Caco-2 (cell line): ENCODE data around the gene IKBKE. TPM values are rescaled to one million over a fixed set of nuclear protein-coding genes. Genes with fewer than 3 reads are reported as not detected.

ENCODE experiments used
- BruUV-seq: library from RNA; stranded (reverse); fragments of 400-500 nt; replicated peaks from 2 replicates; lab custom pipeline; 2021; lab: Mats Ljungman, UMichigan
- CTCF ChIA-PET: fragments of 300-600 bp; sonication (Branson Sonifier 250); formaldehyde crosslinking; loops from one replicate; lab custom pipeline; 2022; ENCODE audit warnings: antibody characterized with exemption; lab: Charles Lee
- POLR2A ChIA-PET: fragments of 300-600 bp; sonication (Branson Sonifier 250); formaldehyde crosslinking; loops from one replicate; lab custom pipeline; 2022; ENCODE audit warnings: antibody characterized with exemption; lab: Charles Lee
- DNase-seq, 2 experiments: peaks; one replicate each; pipeline versions ENCODE4 v3.0.0 to v3.0.0-alpha.2; 2020 to 2022
- H3K27me3 ChIP-seq: replicated peaks from 2 replicates; pipeline ENCODE4 v1.6.0; 2011; ENCODE audit warnings: low read length; ENCODE audit not compliant: control insufficient read depth, insufficient read depth
- H3K36me3 ChIP-seq: 2 replicates; pipeline ENCODE4 v1.5.1; 2011; ENCODE audit warnings: low read length; ENCODE audit not compliant: control insufficient read depth, insufficient read depth
- H3K4me1 ChIP-seq: fragments of 250-450 bp; sonication (Bioruptor Pico); 2 replicates; pipeline ENCODE4 v1.5.1; 2020; ENCODE audit warnings: mild to moderate bottlenecking
- H3K4me3 ChIP-seq: 2 replicates; pipeline ENCODE4 v1.5.1; 2011; ENCODE audit warnings: low read depth, mild to moderate bottlenecking, control low read depth, low read length
- H3K9me3 ChIP-seq: fragments of 250-450 bp; sonication (Bioruptor Pico); 2 replicates; pipeline ENCODE4 v1.5.1; 2020; ENCODE audit warnings: mild to moderate bottlenecking, moderate library complexity
- H3K27ac Mint-ChIP-seq: one replicate; pipeline ENCODE4 v1.8.0; 2022; ENCODE audit warnings: mixed read lengths; ENCODE audit not compliant: unreplicated experiment
- H3K27me3 Mint-ChIP-seq: one replicate; pipeline ENCODE4 v1.8.0; 2022; ENCODE audit warnings: mixed read lengths; ENCODE audit not compliant: insufficient read depth, unreplicated experiment
- H3K36me3 Mint-ChIP-seq: one replicate; pipeline ENCODE4 v1.8.0; 2022; ENCODE audit warnings: mild to moderate bottlenecking, mixed read lengths; ENCODE audit not compliant: insufficient read depth, unreplicated experiment
- H3K4me1 Mint-ChIP-seq: one replicate; pipeline ENCODE4 v1.8.0; 2022; ENCODE audit warnings: low read depth, mixed read lengths; ENCODE audit not compliant: unreplicated experiment
- H3K4me3 Mint-ChIP-seq: one replicate; pipeline ENCODE4 v1.8.0; 2022; ENCODE audit warnings: mild to moderate bottlenecking, moderate library complexity, mixed read lengths; ENCODE audit not compliant: unreplicated experiment
- H3K9me3 Mint-ChIP-seq: one replicate; pipeline ENCODE4 v1.8.0; 2022; ENCODE audit warnings: mixed read lengths; ENCODE audit not compliant: unreplicated experiment
- CTCF ChIP-seq, 2 experiments: fragments of 200-600 bp in 1 of 2; IDR thresholded peaks; 1 replicate in 1 of 2; 2 replicates in 1 of 2; pipeline versions ENCODE4 v1.5.1 to v1.8.0; 2011 to 2022; ENCODE audit warnings: antibody characterized with exemption in 1 of 2, control low read depth in 1 of 2, inconsistent platforms in 1 of 2, low read depth in 1 of 2, low read length in 1 of 2, mild to moderate bottlenecking in 1 of 2, moderate library complexity in 1 of 2; ENCODE audit not compliant: insufficient read depth in 1 of 2, severe bottlenecking in 1 of 2, unreplicated experiment in 1 of 2
- intact Hi-C: fragments of 100-400 bp; cut with micrococcal nuclease; formaldehyde crosslinking; loops from one replicate; pipeline ENCODE4 v1.10.0; 2022; ENCODE audit not compliant: unreplicated experiment
- total RNA-seq: library from RNA; stranded (reverse); gene quantifications from 2 replicates; pipeline ENCODE4 v1.2.3, GENCODE V29; 2022

Gene IKBKE
- total RNA-seq, 1 experiment from 2014 or later, result 9.0 TPM

GRCh38 chr1:206476591-206476990 is 6.3 kb downstream of the IKBKE start:
- Mint-ChIP-seq H3K9me3 (no peaks in the 10 kb centered on the region), H3K27ac (no peak overlapping the region), H3K27me3 (no peaks in the 10 kb centered on the region), H3K4me1 (no peaks in the 10 kb centered on the region), H3K4me3 (no peak overlapping the region), H3K36me3 (peaks cover 11% of the 10 kb centered on the region)
- Histone ChIP-seq H3K36me3 (no peaks in the 10 kb centered on the region; the same call in 1 of the 2 replicates), H3K9me3 (no peaks in the 10 kb centered on the region), H3K4me1 (no peaks in the 10 kb centered on the region), H3K27me3 (no peaks in the 10 kb centered on the region), H3K4me3 (no peak overlapping the region)
- ChIA-PET POLR2A (no interaction called here), CTCF (no interaction called here)
- intact Hi-C loops, result no loop called here
- no TSS peak for BruUV-seq
- DNase-seq, result no peak
- TF ChIP-seq CTCF (IDR thresholded peaks at IDR 0.05; ENCODE audit: insufficient read depth in 1 of 2, low read depth in 1 of 2, low read length in 1 of 2, severe bottlenecking in 1 of 2, unreplicated experiment in 1 of 2), result no peak

- Mint-ChIP-seq H3K4me3 (no peak overlapping the region), H3K9me3 (no peaks in the 10 kb centered on the region), H3K36me3 (peaks cover 10% of the 10 kb centered on the region), H3K27ac (no peak overlapping the region), H3K27me3 (no peaks in the 10 kb centered on the region), H3K4me1 (no peaks in the 10 kb centered on the region)
- Histone ChIP-seq H3K4me3 (no peak overlapping the region), H3K4me1 (no peaks in the 10 kb centered on the region), H3K9me3 (no peaks in the 10 kb centered on the region), H3K27me3 (no peaks in the 10 kb centered on the region), H3K36me3 (no peaks in the 10 kb centered on the region; the same call in 1 of the 2 replicates)
- TF ChIP-seq CTCF (IDR thresholded peaks at IDR 0.05; ENCODE audit: insufficient read depth in 1 of 2, low read depth in 1 of 2, low read length in 1 of 2, severe bottlenecking in 1 of 2, unreplicated experiment in 1 of 2), result no peak
- POLR2A ChIA-PET, result no interaction called here
- CTCF ChIA-PET, result no interaction called here
- no TSS peak for BruUV-seq
- DNase-seq, result no peak
- intact Hi-C loops, result no loop called here
Measured at GRCh38 chr1:206477110-206477509, 6.8 kb downstream of the IKBKE start.

- TF ChIP-seq CTCF (IDR thresholded peaks at IDR 0.05; ENCODE audit: insufficient read depth in 1 of 2, low read depth in 1 of 2, low read length in 1 of 2, severe bottlenecking in 1 of 2, unreplicated experiment in 1 of 2), result no peak
- no TSS peak for BruUV-seq
- no peaks in the 10 kb centered on the region; the same call in 1 of the 2 replicates for H3K36me3 ChIP-seq
- H3K27me3 ChIP-seq, result no peaks in the 10 kb centered on the region
- no peaks in the 10 kb centered on the region for H3K4me1 ChIP-seq
- no peaks in the 10 kb centered on the region for H3K9me3 ChIP-seq
- Mint-ChIP-seq H3K4me3 (no peak overlapping the region), H3K9me3 (no peaks in the 10 kb centered on the region), H3K36me3 (peaks cover 10% of the 10 kb centered on the region), H3K27me3 (no peaks in the 10 kb centered on the region), H3K27ac (no peak overlapping the region), H3K4me1 (no peaks in the 10 kb centered on the region)
- ChIA-PET POLR2A (no interaction called here), CTCF (interaction anchor here (0.8 kb wide), 1 partner anchor 16 kb away, joined by 4 read pairs; no protein-coding TSS in a partner anchor)
- no peak overlapping the region for H3K4me3 ChIP-seq
- intact Hi-C loops, result no loop called here
- no peak for DNase-seq
Measured at GRCh38 chr1:206477581-206478380, 7.5 kb downstream of the IKBKE start.
